Vagina (tissue), 2 donors: Measurements from ENCODE around the gene SERPINA3. TPM values are rescaled to one million over a fixed set of nuclear protein-coding genes. Genes with fewer than 3 reads are reported as not detected.

Experiments
- DNase-seq, 2 donors: peaks; one replicate each; pipeline ENCODE4 v3.0.0-alpha.2; 2017; ENCODE audit errors: extremely low spot score in 2 of 2
- H3K27ac ChIP-seq: fragments of 200-600 bp; sonication (generic); one replicate; pipeline ENCODE4 v1.5.1; 2019
- H3K27me3 ChIP-seq: fragments of 200-600 bp; sonication (generic); one replicate; pipeline ENCODE4 v1.5.1; 2019
- H3K36me3 ChIP-seq, 2 donors: fragments of 200-600 bp; sonication (generic); one replicate each; pipeline ENCODE4 v1.5.1; 2017 to 2019
- H3K4me1 ChIP-seq: fragments of 200-600 bp; sonication (generic); one replicate; pipeline ENCODE4 v1.5.1; 2019
- H3K4me3 ChIP-seq, 2 donors: fragments of 200-600 bp; sonication (generic); 1 replicate in 1 of 2; 2 replicates in 1 of 2; pipeline ENCODE4 v1.5.1; 2016 to 2019
- H3K9me3 ChIP-seq: fragments of 200-600 bp; sonication (generic); one replicate; pipeline ENCODE4 v1.5.1; 2019
- POLR2A ChIP-seq, 2 donors: fragments of 450-650 bp; IDR thresholded peaks; one replicate each; pipeline ENCODE4 v1.6.1; 2017; ENCODE audit warnings: antibody characterized with exemption in 2 of 2, mild to moderate bottlenecking in 2 of 2, moderate library complexity in 2 of 2
- POLR2AphosphoS5 ChIP-seq, 2 donors: sonication (generic); formaldehyde crosslinking; IDR thresholded peaks; one replicate each; pipeline ENCODE4 v1.9.0; 2017; ENCODE audit warnings: antibody characterized with exemption in 2 of 2, mild to moderate bottlenecking in 2 of 2, low read depth in 1 of 2; ENCODE audit not compliant: insufficient read depth in 1 of 2
- intact Hi-C: fragments of 100-400 bp; cut with DNase I; formaldehyde crosslinking; loops from one replicate; pipeline ENCODE4 v1.15.1; 2023
- total RNA-seq: library from RNA; depleted of rRNA; stranded (reverse); fragments of >200 nt; gene quantifications from one replicate; pipeline ENCODE4 v1.2.3, GENCODE V29; 2016
- TF ChIP-seq, protein P1 (sequence below), 3 experiments: fragments of 450-650 bp in 2 of 3; fragments of 200-600 bp in 1 of 3; sonication (generic) in 1 of 3; IDR thresholded peaks; one replicate each; pipeline ENCODE4 v1.5.1; 2017 to 2019; ENCODE audit warnings: antibody characterized with exemption in 3 of 3, mild to moderate bottlenecking in 2 of 3, moderate library complexity in 2 of 3

Gene SERPINA3
- total RNA-seq, 1 donor from 2014 or later = 328 TPM

GRCh38 chr14:94654071-94654861 lies 42.1 kb downstream of the SERPINA3 start:
- Histone ChIP-seq H3K36me3 (no peaks in the 10 kb centered on the region), H3K27ac (peak overlapping the region; percentile 59), H3K9me3 (no peaks in the 10 kb centered on the region), H3K27me3 (no peaks in the 10 kb centered on the region), H3K4me3 (no peak overlapping the region), H3K4me1 (no peaks in the 10 kb centered on the region)
- peak; percentile 94 to 95 for DNase-seq
- intact Hi-C loops = no loop called here
- peak in 1 of 2 donors; percentile 47 for TF ChIP-seq POLR2AphosphoS5 (IDR thresholded peaks at IDR 0.05; ENCODE audit: insufficient read depth in 1 of 2, low read depth in 1 of 2)
- TF ChIP-seq POLR2A (IDR thresholded peaks at IDR 0.05) = no peak

GRCh38 chr14:94655169-94655710 lies 43.0 kb downstream of the SERPINA3 start:
- H3K4me1 ChIP-seq = peaks cover 5% of the 10 kb centered on the region
- H3K36me3 ChIP-seq = no peaks in the 10 kb centered on the region
- DNase-seq = peak in 1 of 2 donors; percentile 88
- H3K27ac ChIP-seq = no peak overlapping the region
- H3K27me3 ChIP-seq = no peaks in the 10 kb centered on the region
- intact Hi-C loops = no loop called here
- no peak overlapping the region for H3K4me3 ChIP-seq
- no peaks in the 10 kb centered on the region for H3K9me3 ChIP-seq
- TF ChIP-seq POLR2A (IDR thresholded peaks at IDR 0.05) = no peak
- TF ChIP-seq POLR2AphosphoS5 (IDR thresholded peaks at IDR 0.05; ENCODE audit: insufficient read depth in 1 of 2, low read depth in 1 of 2) = no peak
- TF ChIP-seq, protein P1, sequence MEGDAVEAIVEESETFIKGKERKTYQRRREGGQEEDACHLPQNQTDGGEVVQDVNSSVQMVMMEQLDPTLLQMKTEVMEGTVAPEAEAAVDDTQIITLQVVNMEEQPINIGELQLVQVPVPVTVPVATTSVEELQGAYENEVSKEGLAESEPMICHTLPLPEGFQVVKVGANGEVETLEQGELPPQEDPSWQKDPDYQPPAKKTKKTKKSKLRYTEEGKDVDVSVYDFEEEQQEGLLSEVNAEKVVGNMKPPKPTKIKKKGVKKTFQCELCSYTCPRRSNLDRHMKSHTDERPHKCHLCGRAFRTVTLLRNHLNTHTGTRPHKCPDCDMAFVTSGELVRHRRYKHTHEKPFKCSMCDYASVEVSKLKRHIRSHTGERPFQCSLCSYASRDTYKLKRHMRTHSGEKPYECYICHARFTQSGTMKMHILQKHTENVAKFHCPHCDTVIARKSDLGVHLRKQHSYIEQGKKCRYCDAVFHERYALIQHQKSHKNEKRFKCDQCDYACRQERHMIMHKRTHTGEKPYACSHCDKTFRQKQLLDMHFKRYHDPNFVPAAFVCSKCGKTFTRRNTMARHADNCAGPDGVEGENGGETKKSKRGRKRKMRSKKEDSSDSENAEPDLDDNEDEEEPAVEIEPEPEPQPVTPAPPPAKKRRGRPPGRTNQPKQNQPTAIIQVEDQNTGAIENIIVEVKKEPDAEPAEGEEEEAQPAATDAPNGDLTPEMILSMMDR (IDR thresholded peaks at IDR 0.05) = no peak

DNA sequence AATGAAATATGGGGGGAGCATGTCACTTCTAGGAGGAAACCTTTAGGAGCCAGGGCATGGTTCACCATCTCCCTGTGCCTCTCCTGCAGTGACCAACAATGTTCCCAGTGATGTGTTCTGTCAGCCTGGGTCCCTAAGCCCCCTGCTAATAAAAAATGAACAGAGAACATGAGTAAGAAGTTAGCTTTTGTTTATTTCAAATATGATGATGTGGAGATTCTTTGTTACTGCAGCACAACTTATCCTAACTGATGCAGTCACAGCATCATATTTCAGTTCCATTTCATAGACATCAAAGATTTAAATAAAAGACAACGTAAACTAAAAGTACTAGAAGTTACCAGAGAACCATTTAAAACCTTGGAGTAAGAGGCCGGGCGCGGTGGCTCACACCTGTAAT lies 43.9 kb downstream of the SERPINA3 start:
- Histone ChIP-seq H3K36me3 (no peaks in the 10 kb centered on the region), H3K27me3 (no peaks in the 10 kb centered on the region), H3K4me3 (no peak overlapping the region), H3K9me3 (no peaks in the 10 kb centered on the region), H3K27ac (no peak overlapping the region), H3K4me1 (peaks cover 6% of the 10 kb centered on the region)
- TF ChIP-seq POLR2AphosphoS5 (IDR thresholded peaks at IDR 0.05; ENCODE audit: insufficient read depth in 1 of 2, low read depth in 1 of 2) = no peak
- no peak for TF ChIP-seq POLR2A (IDR thresholded peaks at IDR 0.05)
- TF ChIP-seq, protein P1 (IDR thresholded peaks at IDR 0.05) = no peak
- intact Hi-C loops = no loop called here
- DNase-seq = peak in 1 of 2 donors; percentile 58

DNA sequence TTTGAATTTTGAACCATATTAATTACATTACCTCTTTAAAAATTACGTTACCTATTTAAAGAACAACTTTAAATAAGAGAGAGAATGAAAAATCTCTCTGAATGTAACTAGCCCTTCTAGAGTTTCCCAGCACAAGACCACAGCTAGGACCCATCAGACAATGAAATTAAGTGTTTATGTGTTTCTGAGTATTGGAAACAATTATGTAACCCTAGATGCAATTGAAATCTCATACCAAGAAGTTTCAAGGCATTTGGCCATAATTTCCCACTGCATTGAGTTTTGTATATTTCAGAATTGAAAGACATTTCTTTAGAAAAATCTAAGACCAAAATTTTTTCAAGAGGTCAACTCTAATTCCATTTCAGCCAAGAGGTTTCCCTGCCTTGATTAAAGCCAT lies 47.1 kb downstream of the SERPINA3 start:
- Histone ChIP-seq H3K9me3 (no peaks in the 10 kb centered on the region), H3K36me3 (no peaks in the 10 kb centered on the region), H3K27me3 (no peaks in the 10 kb centered on the region), H3K4me3 (no peak overlapping the region), H3K4me1 (peaks cover 6% of the 10 kb centered on the region), H3K27ac (no peak overlapping the region)
- DNase-seq = no peak
- intact Hi-C loops = no loop called here
- TF ChIP-seq POLR2A (IDR thresholded peaks at IDR 0.05) (no peak), POLR2AphosphoS5 (IDR thresholded peaks at IDR 0.05; ENCODE audit: insufficient read depth in 1 of 2, low read depth in 1 of 2) (no peak)
- TF ChIP-seq, protein P1 (IDR thresholded peaks at IDR 0.05) = no peak

DNA sequence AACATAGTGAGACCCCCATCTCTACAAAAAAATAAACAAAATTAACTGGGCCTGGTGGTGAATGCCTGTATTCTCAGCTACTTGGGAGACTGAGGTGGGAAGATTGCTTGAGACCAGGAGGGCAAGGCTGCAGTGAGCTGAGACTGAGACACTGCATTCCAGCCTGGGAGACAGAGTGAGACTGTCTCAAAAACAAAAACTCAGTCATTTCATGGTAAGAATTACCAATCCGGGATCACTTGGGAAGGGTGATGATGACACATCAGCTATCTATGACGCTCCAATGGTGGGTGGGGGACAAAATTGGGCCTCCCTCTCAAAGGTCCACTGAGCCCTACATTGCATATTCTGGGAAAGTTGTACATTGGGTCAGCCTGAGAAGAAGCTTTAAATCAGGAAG lies 47.7 kb downstream of the SERPINA3 start:
- no peak overlapping the region for H3K4me3 ChIP-seq
- H3K27me3 ChIP-seq = no peaks in the 10 kb centered on the region
- no peaks in the 10 kb centered on the region for H3K9me3 ChIP-seq
- no peaks in the 10 kb centered on the region for H3K36me3 ChIP-seq
- no peak for TF ChIP-seq POLR2A (IDR thresholded peaks at IDR 0.05)
- H3K27ac ChIP-seq = no peak overlapping the region
- H3K4me1 ChIP-seq = peaks cover 6% of the 10 kb centered on the region
- DNase-seq = peak in 1 of 2 donors; percentile 54
- intact Hi-C loops = no loop called here
